Hippocampal formation (tissue), 2 donors: ENCODE data around the gene SHLD2.
A peak's percentile ranks its signal among the peaks of the same experiment; 100 is the strongest.
"Not testable (repeated sequence)": the region's sequence is repeated elsewhere in the genome, so short reads cannot be mapped to it uniquely, and the experiment has no call there.

Experiments used
- DNase-seq, 2 donors: peaks; one replicate each; lab custom pipeline; 2025; lab: John Stamatoyannopoulos, UW

The SHLD2 gene

DNA sequence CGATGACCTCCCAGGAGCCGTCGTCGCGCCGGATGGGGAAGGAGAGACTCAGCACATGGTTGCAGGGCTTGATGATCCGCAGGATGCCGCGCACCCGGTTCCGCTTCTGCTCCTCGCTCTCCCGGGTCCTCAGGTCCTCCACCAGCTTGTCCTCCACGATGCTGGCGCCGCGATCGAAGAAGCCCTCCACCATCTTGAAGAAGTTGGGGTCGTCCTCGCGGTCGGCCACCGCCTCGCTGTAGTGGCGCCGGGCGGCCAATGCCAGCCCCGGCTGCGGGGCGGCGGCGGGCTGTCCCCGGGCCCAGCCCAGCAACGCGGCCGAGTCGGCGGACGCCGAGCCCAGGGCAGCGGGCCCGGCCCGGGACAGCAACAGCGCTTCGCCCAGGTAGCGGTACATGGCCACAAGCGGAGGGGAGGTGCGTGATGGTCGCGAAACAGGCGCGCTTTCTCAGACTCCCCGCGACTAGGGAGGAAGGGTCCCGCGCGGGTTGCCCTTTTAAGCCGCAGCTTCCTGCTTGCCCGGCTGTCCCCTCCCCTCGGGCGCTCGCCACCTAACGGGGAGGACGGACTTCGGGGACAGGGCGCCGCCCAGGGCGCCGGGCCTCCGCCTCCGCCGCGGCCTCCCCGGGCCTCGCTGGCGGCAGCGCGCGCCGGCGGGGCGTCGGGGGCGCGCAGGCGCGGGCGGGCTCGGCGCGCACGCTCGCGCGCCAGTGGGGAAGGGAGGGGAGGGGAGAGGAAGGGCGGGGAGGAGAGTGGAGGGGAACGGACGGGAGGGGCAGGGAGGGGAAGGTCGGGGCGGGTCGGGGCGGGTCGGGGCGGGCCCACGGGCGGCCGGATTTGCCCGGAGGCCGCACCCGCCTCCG is at the start of gene SHLD2, which contains the start of gene GLUD1:
Gene SHLD2 (plus strand): TSS at position 834 of the 863 bp plus-strand sequence. CDS start 56,149 bp downstream, outside the sequence.
Gene GLUD1 (minus strand): TSS at position 471 of the 863 bp plus-strand sequence. CDS start 74 bp downstream, at position 397.
- peak; percentile 86 to 91 for DNase-seq

DNA sequence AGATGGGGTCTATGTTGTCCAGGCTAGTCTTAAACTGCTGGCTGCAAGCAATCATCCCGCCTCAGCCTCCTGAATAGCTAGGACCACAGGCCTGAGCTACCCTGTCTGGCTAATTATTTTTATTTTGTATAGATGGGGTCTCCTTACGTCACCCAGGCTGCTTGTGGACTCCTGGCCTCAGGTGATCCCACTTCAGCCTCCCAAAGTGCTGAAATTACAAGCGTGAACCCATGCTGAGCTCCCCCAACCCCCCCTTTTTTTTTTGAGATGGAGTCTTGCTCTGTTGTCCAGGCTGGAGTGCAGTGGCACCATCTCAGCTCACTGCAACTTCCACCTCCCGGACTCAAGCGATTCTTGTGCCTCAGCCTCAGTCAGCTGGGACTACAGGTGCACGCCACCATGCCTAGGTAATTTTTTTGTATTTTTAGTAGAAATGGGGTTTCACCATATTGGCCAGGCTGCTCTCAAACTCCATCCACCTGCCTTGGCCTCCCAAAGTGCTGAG is 49.5 kb upstream of the SHLD2 start:
- no peak for DNase-seq

DNA sequence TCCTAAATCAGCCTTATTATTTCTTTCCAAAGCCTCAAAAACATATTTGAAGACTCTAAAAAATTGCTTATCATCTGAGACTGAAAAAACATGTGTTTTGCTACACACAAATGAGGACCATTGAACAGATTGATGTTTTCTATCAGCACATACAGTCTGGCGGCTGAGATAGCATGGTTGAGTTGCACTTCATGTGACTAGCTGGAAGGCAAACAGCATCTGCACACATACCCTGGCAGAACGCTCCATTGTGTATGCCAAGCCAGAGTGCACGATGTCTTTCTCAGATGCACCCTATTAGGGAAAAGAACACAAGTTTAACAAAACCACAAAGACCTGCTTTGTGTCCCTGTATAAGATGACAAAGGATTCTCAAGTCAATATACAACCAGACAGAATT is 41.9 kb upstream of the SHLD2 start:
- peak; percentile 60 to 85 for DNase-seq

DNA sequence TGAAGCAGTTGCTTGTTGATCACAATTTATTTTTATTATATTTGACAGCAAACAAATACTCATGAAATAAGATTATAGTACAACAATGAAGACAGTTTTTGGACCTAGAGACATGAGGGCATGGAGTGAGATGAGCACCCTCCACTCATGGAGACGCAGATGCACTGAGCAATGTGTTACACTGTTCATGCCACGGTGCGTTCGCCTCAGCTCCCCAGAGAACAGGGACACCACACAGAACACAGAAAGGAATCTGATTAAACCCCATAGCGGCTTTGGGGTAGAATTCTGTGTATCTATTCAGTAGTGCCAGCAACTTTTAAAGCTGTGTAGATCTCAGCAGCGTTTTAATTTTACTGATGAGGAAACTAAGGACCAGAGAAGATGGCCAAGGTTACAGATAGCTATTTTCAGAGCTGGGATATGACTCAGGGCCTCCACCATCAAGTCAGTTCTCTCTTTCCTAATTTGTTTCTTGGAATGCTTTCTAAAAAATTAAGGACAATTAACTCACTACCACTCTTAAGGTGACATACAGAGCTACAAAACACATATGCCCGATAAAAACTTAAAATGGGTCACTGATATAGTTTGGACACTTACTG is 41.3 kb upstream of the SHLD2 start:
- DNase-seq: peak; percentile 15 to 62

GRCh38 chr10:87054373-87055295 is 40.4 kb upstream of the SHLD2 start:
- no peak for DNase-seq

GRCh38 chr10:87058171-87058570 is 36.8 kb upstream of the SHLD2 start:
- DNase-seq: peak in 1 of 2 donors; percentile 78

- no peak for DNase-seq
Measured at GRCh38 chr10:87059401-87059800, 35.6 kb upstream of the SHLD2 start.

DNA sequence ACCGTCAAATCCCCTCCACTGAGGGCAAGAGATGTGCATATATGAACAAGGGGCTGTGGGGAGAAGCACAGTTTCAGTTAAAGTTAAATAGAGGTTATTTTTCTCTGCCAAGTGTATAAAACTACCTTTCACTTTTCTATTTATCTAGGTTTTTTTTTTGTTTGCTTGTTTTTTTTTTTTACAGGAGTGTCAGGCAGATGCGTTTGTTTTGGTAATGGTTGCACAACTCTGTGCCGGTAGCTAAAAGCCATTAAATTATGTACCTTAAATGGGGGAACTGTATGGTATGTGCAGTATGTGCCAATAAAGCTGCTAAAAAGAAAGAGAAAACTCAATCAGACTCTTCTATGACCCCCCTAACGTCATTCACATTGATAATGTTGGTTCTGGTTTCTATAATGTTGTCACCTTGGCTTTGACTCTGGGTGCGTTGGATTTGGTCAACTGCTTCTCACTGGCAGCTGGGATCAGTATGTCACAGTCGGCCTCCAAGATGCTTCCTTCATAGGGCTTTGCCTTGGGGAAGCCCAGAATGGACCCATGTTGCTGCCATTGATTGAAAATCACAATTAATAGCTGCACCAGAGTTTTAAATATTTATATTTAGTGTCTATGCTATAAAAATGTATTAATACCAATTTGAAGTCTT is 34.6 kb upstream of the SHLD2 start:
- DNase-seq: no peak

GRCh38 chr10:87064651-87065050 is 30.4 kb upstream of the SHLD2 start:
- peak; percentile 34 to 80 for DNase-seq

DNA sequence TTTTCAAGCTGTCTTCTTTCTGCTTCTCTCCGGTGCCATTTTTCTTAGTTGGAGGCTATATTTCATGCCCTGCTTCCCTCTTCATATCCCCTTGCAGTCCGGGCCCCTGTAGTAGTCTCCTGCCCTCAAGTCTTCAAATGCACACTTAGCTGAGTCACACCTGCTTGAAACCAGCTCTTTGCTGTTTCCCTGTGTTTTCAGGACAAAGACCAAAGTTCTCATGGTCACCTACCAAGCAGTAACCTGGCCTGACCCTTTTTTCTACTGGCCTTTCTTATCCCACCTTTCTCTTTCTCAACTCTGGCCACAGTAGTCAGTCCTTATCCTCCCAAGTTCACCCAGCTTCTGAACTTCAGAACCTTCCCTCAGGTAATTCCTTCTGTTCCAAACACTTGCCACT is 28.8 kb upstream of the SHLD2 start:
- no peak for DNase-seq

- no peak for DNase-seq
Measured at GRCh38 chr10:87066865-87067264, 28.1 kb upstream of the SHLD2 start.

GRCh38 chr10:87068281-87068680 is 26.7 kb upstream of the SHLD2 start:
- no peak for DNase-seq

DNA sequence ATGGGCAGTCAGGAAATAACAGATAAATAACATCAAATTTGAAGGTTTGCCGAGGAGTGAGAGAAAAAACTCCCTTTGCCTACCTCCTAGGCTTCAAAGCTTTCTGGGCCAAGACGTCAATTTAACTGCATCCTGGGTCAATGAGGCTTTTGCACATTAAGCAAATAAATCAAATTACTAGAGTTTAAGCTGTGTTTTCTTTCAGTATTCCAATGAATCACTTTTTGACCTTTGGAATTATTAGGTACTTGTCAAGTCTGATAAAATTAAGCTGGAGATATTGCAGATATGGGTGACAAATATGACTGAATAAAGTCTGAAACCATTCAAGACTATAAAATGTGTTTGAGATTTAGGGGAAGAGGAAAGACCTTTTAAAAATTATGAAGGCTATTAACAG is 22.6 kb upstream of the SHLD2 start:
- DNase-seq: no peak

GRCh38 chr10:87076421-87076820 is 18.6 kb upstream of the SHLD2 start:
- not testable (repeated sequence) for DNase-seq

DNA sequence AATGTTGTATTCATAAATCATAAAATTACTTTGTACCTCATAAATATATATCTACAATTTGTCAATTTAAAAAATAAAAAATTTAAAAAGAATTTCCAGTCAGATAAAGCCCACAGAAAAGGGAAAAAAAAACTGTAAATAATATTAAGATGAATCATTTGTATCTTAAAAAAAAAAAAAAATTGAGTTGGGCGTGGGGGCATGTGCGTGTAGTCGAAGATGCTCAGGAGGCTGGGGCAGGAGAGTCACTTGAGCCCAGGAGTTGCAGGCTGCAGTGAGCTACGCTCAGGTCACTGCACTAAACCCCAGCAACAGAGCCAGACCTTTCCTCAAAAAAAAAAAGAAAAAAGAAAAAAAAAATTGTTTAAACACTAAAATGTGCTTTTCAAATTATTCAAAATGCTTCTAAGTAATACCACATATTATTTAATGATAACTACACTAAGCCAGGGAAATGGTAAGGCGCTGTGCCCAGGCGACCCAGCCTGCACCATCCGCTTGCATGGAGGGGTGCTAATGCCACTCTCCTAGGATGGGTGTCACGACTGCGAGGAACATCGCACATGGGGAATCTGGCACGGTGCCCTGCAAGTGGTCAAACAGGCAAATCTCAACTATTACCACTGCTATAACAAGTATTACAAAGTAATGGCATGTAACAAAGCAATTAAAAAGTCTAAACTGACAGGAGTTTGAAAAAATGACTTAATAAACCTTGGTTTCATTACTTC is 15.7 kb upstream of the SHLD2 start:
- DNase-seq: no peak

DNA sequence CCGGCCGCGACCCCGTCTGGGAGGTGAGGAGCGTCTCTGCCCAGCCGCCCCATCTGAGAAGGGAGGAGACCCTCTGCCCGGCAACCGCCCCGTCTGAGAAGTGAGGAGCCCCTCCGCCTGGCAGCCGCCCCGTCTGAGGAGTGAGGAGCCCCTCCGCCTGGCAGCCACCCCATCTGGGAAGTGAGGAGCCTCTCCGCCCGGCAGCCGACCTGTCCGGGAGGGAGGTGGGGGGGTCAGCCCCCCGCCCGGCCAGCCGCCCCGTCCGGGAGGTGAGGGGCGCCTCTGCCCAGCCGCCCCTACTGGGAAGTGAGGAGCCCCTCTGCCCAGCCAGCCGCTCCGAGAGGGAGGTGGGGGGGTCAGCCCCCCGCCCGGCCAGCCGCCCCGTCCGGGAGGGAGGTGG is 14.4 kb upstream of the SHLD2 start:
- not testable (repeated sequence) for DNase-seq

DNA sequence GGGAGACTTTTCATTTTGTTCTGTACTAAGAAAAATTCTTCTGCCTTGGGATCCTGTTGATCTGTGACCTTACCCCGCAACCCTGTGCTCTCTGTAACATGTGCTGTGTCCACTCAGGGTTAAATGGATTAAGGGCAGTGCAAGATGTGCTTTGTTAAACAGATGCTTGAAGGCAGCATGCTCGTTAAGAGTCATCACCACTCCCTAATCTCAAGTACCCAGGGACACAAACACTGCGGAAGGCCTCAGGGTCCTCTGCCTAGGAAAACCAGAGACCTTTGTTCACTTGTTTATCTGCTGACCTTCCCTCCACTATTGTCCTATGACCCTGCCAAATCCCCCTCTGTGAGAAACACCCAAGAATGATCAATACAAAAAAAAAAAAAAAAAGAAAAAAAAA is 13.4 kb upstream of the SHLD2 start:
- not testable (repeated sequence) for DNase-seq

DNA sequence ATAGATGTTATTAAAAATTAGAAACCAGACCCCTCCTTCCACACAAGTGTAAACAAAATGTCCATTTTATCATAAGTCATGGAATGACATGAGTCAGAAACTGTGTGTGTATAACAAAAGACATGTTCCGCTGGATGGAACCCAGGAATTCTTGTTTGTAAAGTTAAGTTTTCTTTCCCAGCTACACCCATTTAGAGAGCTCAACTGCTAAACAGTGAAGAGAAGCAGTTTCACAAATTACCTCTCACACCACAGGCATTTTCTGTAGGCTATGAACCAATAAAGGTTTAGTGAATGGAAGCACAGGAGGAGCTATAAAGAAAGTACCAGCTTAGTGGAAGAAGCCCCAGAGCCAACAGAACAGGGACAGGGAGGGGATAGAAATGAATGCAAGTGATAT is 12.8 kb upstream of the SHLD2 start:
- DNase-seq: not testable (repeated sequence)

DNA sequence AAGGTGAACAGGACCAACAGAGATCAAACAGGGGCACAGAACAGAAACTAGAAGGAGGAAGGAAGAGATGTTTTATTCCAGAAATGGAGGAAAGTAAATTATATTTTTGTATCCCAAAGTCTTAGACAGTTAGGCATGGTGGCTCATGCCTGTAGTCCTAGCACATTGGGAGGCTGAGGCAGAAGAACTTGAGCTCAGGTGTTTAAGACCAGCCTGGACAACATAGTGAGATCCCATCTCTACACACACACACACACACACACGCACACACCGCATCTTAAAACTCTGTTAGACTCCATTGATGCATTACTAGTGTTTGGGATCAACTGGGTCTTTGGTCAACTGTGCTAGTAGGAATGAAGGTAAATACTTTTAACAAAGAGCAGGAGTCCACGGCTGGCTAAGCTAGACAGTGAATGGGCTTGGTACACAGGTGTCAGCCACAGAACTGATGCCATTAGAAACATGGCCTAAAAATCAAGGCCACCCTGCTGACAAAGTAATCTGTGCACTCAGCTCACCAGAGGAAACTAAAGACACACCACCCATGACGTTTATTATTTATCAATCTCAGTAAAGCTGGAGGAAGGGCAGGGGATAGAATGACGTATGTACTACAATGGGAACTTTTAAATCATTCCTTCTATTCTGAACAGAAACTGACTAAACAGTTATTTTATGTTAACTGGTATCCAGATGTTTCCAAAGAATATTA is 11.3 kb upstream of the SHLD2 start:
- not testable (repeated sequence) for DNase-seq

DNA sequence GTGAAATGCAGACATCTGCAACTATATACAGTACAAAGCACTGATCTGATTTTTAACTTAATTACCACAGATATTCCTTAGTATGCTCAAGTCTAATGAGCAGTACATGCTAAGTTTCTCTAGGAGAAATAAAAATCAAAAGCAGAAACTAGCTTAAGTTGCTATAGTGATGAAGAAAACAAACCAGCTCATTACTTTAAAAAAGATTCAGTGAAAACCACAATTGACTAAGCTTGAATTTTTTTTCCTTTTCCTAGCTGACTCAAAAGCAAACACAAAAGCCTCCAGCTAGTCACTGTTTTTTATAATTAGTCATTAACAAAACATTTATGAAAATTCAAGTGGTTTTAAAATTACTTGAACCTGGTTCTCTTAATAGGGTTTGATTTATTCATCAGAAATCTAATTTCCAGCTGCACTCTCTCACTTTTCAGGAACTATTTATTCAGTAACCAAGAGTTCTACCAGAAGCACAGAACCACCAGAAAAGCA is 10.7 kb upstream of the SHLD2 start:
- DNase-seq: not testable (repeated sequence)
